Neural cell (in vitro differentiated cells): ENCODE measurements around the gene MBD3L2. TPM values are rescaled to one million over a fixed set of nuclear protein-coding genes. Genes with fewer than 3 reads are reported as not detected.

Source experiments
- H2AFZ ChIP-seq: fragments of 200-600, 300-800 bp; sonication (generic), shearing (Covaris generic); 2 replicates; pipeline ENCODE4 v1.6.0; 2014; ENCODE audit warnings: low read depth, mild to moderate bottlenecking, antibody characterized with exemption, low read length, moderate library complexity
- H3F3A ChIP-seq: fragments of 200-600 bp; shearing (Covaris generic); 2 replicates; pipeline ENCODE4 v1.6.1; 2016; ENCODE audit warnings: mild to moderate bottlenecking, moderate library complexity, mixed read lengths, antibody characterized with exemption, low read length; ENCODE audit not compliant: insufficient read depth, poor library complexity, severe bottlenecking
- H3K27ac ChIP-seq: fragments of 200-600, 300-800 bp; sonication (generic), shearing (Covaris generic); 2 replicates; pipeline ENCODE4 v1.5.1; 2014; ENCODE audit warnings: mild to moderate bottlenecking, low read length, moderate library complexity
- H3K27me3 ChIP-seq: fragments of 300-800, 200-600 bp; sonication (generic), shearing (Covaris generic); 2 replicates; pipeline ENCODE4 v1.6.0; 2014; ENCODE audit warnings: mild to moderate bottlenecking, low read depth, low read length, moderate library complexity; ENCODE audit not compliant: insufficient read depth
- H3K36me3 ChIP-seq: fragments of 300-800, 200-600 bp; sonication (generic), shearing (Covaris generic); 2 replicates; pipeline ENCODE4 v1.5.1; 2014; ENCODE audit warnings: mild to moderate bottlenecking, antibody characterized with exemption, low read length, moderate library complexity; ENCODE audit not compliant: insufficient read depth
- H3K4me2 ChIP-seq: fragments of 300-800, 200-600 bp; sonication (generic), shearing (Covaris generic); 2 replicates; pipeline ENCODE4 v1.6.0; 2014; ENCODE audit warnings: mild to moderate bottlenecking, low read length
- H3K4me3 ChIP-seq: fragments of 300-800, 200-600 bp; sonication (generic), shearing (Covaris generic); 2 replicates; pipeline ENCODE4 v1.5.1; 2014; ENCODE audit warnings: mild to moderate bottlenecking, low read length, moderate library complexity
- H3K79me2 ChIP-seq: fragments of 200-600 bp; shearing (Covaris generic); replicated peaks from 2 replicates; pipeline ENCODE4 v1.6.0; 2014; ENCODE audit warnings: mild to moderate bottlenecking, low read length, moderate library complexity; ENCODE audit not compliant: insufficient read depth
- H3K9ac ChIP-seq: fragments of 300-800, 200-600 bp; sonication (generic), shearing (Covaris generic); 2 replicates; pipeline ENCODE4 v1.6.1; 2016; ENCODE audit warnings: mild to moderate bottlenecking, low read length, mixed read lengths
- H3K9me2 ChIP-seq: fragments of 200-600 bp; shearing (Covaris generic); 2 replicates; pipeline ENCODE4 v1.6.1; 2016; ENCODE audit warnings: mild to moderate bottlenecking, low read length, mixed read lengths; ENCODE audit not compliant: insufficient read depth
- H3K9me3 ChIP-seq: fragments of 200-600, 300-800 bp; sonication (generic), shearing (Covaris generic); 2 replicates; pipeline ENCODE4 v1.6.1; 2016; ENCODE audit warnings: mild to moderate bottlenecking, mixed run types, low read length, moderate library complexity, mixed read lengths
- H4K20me1 ChIP-seq: fragments of 200-600 bp; shearing (Covaris generic); 2 replicates; pipeline ENCODE4 v1.6.1; 2016; ENCODE audit warnings: mild to moderate bottlenecking, mixed run types; ENCODE audit not compliant: insufficient read depth
- CTCF ChIP-seq: fragments of 450-650 bp; IDR thresholded peaks from 2 replicates; pipeline ENCODE4 v1.5.1; 2014; ENCODE audit warnings: antibody characterized with exemption, mild to moderate bottlenecking, moderate library complexity; ENCODE audit not compliant: poor library complexity, severe bottlenecking
- EP300 ChIP-seq: fragments of 450-650 bp; conservative IDR thresholded peaks from 2 replicates; pipeline ENCODE4 v1.6.1; 2014; ENCODE audit warnings: antibody characterized with exemption, mild to moderate bottlenecking, moderate library complexity; ENCODE audit not compliant: poor library complexity, severe bottlenecking
- EZH2 ChIP-seq: fragments of 200-600, 300-800 bp; shearing (Covaris generic), sonication (generic); IDR thresholded peaks from 2 replicates; pipeline ENCODE4 v1.6.1; 2014; ENCODE audit warnings: antibody characterized with exemption, low read length, borderline replicate concordance, mild to moderate bottlenecking; ENCODE audit not compliant: insufficient read depth, poor library complexity, severe bottlenecking
- MXI1 ChIP-seq: fragments of 450-650 bp; conservative IDR thresholded peaks from 2 replicates; pipeline ENCODE4 v1.6.1; 2014; ENCODE audit warnings: antibody characterized with exemption, mild to moderate bottlenecking; ENCODE audit not compliant: poor library complexity, severe bottlenecking
- POLR2AphosphoS5 ChIP-seq: IDR thresholded peaks from 2 replicates; pipeline ENCODE4 v1.6.1; 2012
- RAD21 ChIP-seq: fragments of 450-650 bp; conservative IDR thresholded peaks from 2 replicates; pipeline ENCODE4 v1.6.1; 2014; ENCODE audit warnings: antibody characterized with exemption, mild to moderate bottlenecking, moderate library complexity
- REST ChIP-seq: IDR thresholded peaks from 2 replicates; pipeline ENCODE4 v1.6.1; 2012; ENCODE audit warnings: borderline replicate concordance
- SMC3 ChIP-seq: fragments of 450-650 bp; conservative IDR thresholded peaks from 2 replicates; pipeline ENCODE4 v1.6.1; 2014; ENCODE audit warnings: antibody characterized with exemption, mild to moderate bottlenecking, moderate library complexity; ENCODE audit not compliant: poor library complexity
- TAF1 ChIP-seq: IDR thresholded peaks from 2 replicates; pipeline ENCODE4 v1.6.1; 2012; ENCODE audit warnings: low read depth
- polyA plus RNA-seq: library from polyadenylated mRNA; depleted of rRNA; stranded (reverse); fragments of >200 nt; gene quantifications from 2 replicates; pipeline ENCODE4 v1.2.3, GENCODE V29; 2014

Gene MBD3L2
- polyA plus RNA-seq, 1 donor from 2014 or later, result not detected

- Histone ChIP-seq H3K9me2 (no peaks in the 10 kb centered on the region), H2AFZ (no peak overlapping the region), H3K27ac (no peak overlapping the region), H3F3A (no peaks in the 10 kb centered on the region), H3K9me3 (no peaks in the 10 kb centered on the region), H3K27me3 (no peaks in the 10 kb centered on the region), H3K36me3 (no peaks in the 10 kb centered on the region), H4K20me1 (no peaks in the 10 kb centered on the region), H3K4me3 (no peak overlapping the region), H3K9ac (no peak overlapping the region), H3K79me2 (no peaks in the 10 kb centered on the region), H3K4me2 (no peak overlapping the region)
- TF ChIP-seq TAF1, result no peak
- TF ChIP-seq POLR2AphosphoS5, result no peak
Measured at GRCh38 chr19:7007859-7008258, 41.3 kb upstream of the MBD3L2 start.

- H3K9me2 ChIP-seq, result no peaks in the 10 kb centered on the region
Measured at GRCh38 chr19:7010722-7011593, 38.2 kb upstream of the MBD3L2 start.

More at GRCh38 chr19:7010722-7011593, 38.2 kb upstream of the MBD3L2 start:
- Histone ChIP-seq H3K9ac (no peak overlapping the region), H3K27ac (no peak overlapping the region), H3K36me3 (no peaks in the 10 kb centered on the region), H2AFZ (no peak overlapping the region), H3K27me3 (no peaks in the 10 kb centered on the region), H3F3A (no peaks in the 10 kb centered on the region), H3K79me2 (no peaks in the 10 kb centered on the region), H3K4me3 (no peak overlapping the region), H3K9me3 (no peaks in the 10 kb centered on the region), H4K20me1 (no peaks in the 10 kb centered on the region), H3K4me2 (no peak overlapping the region)
- no peak for TF ChIP-seq EP300
- no peak for TF ChIP-seq EZH2
- no peak for TF ChIP-seq REST
- TF ChIP-seq TAF1, result no peak
- TF ChIP-seq RAD21, result no peak
- TF ChIP-seq MXI1, result no peak
- no peak for TF ChIP-seq POLR2AphosphoS5
- TF ChIP-seq SMC3, result no peak
- no peak for TF ChIP-seq CTCF
